Peyer's patch (tissue), 4 donors: ENCODE results near the gene SETD1A. TPM values are rescaled to one million over a fixed set of nuclear protein-coding genes. Genes with fewer than 3 reads are reported as not detected.

Experiments used
- DNase-seq, 3 donors: peaks; one replicate each; pipeline ENCODE4 v3.0.0-alpha.2; 2017 to 2019
- H3K27ac ChIP-seq, 4 donors: fragments of 200-600 bp; sonication (generic); one replicate each; pipeline ENCODE4 v1.5.1; 2016 to 2019
- H3K27me3 ChIP-seq, 2 donors: fragments of 200-600 bp; sonication (generic); one replicate each; pipeline ENCODE4 v1.5.1; 2019
- H3K36me3 ChIP-seq, 3 donors: fragments of 200-600 bp; sonication (generic); one replicate each; pipeline ENCODE4 v1.5.1; 2016 to 2019
- H3K4me1 ChIP-seq, 4 donors: fragments of 200-600 bp; sonication (generic); one replicate each; pipeline ENCODE4 v1.5.1; 2016 to 2019
- H3K4me3 ChIP-seq, 4 donors: fragments of 200-600 bp; sonication (generic); 1 replicate in 3 of 4; 2 replicates in 1 of 4; pipeline ENCODE4 v1.5.1; 2016 to 2019; ENCODE audit warnings: mild to moderate bottlenecking in 1 of 4
- H3K9me3 ChIP-seq, 4 donors: fragments of 200-600 bp; sonication (generic); one replicate each; pipeline ENCODE4 v1.5.1; 2016 to 2019; ENCODE audit warnings: mild to moderate bottlenecking in 1 of 4
- CTCF ChIP-seq, 6 experiments: fragments of 450-650 bp in 4 of 6; fragments of 200-600 bp in 2 of 6; sonication (generic) in 1 of 6; IDR thresholded peaks; one replicate each; pipeline ENCODE4 v1.5.1; 2017 to 2019; ENCODE audit warnings: antibody characterized with exemption in 6 of 6, mild to moderate bottlenecking in 3 of 6, moderate library complexity in 1 of 6
- POLR2A ChIP-seq, 2 donors: fragments of 450-650 bp; IDR thresholded peaks; one replicate each; pipeline ENCODE4 v1.5.1; 2017; ENCODE audit warnings: antibody characterized with exemption in 2 of 2, mild to moderate bottlenecking in 2 of 2, moderate library complexity in 2 of 2
- total RNA-seq, 4 donors: library from RNA; depleted of rRNA; stranded (reverse); fragments of >200 nt; gene quantifications; one replicate each; pipeline ENCODE4 v1.1.0, GENCODE V29; 2016

The SETD1A gene
- total RNA-seq, 4 donors from 2014 or later: 10.0 to 22.0 (median 16.5) TPM

- TF ChIP-seq POLR2A (IDR thresholded peaks at IDR 0.05): no peak
- no peak for TF ChIP-seq CTCF (IDR thresholded peaks at IDR 0.05)
- Histone ChIP-seq H3K27me3 (no peaks in the 10 kb centered on the region), H3K4me3 (no peak overlapping the region), H3K4me1 (no peaks in the 10 kb centered on the region), H3K9me3 (no peaks in the 10 kb centered on the region), H3K27ac (no peak overlapping the region), H3K36me3 (peaks cover 0 to 95% (median 0%) of the 10 kb centered on the region in 3 donors)
- DNase-seq: no peak
These were observed 15.3 kb downstream of the SETD1A start for GRCh38 chr16:30972872-30973271.

- Histone ChIP-seq H3K27ac (no peak overlapping the region), H3K27me3 (no peaks in the 10 kb centered on the region), H3K4me3 (no peak overlapping the region), H3K9me3 (no peaks in the 10 kb centered on the region), H3K36me3 (peaks cover 0 to 90% (median 0%) of the 10 kb centered on the region in 3 donors), H3K4me1 (no peaks in the 10 kb centered on the region)
- DNase-seq: no peak
- TF ChIP-seq POLR2A (IDR thresholded peaks at IDR 0.05) (no peak), CTCF (IDR thresholded peaks at IDR 0.05) (no peak)
These were observed 16.8 kb downstream of the SETD1A start for GRCh38 chr16:30974348-30974747.

- Histone ChIP-seq H3K4me3 (no peak overlapping the region), H3K9me3 (no peaks in the 10 kb centered on the region), H3K27me3 (no peaks in the 10 kb centered on the region), H3K4me1 (no peaks in the 10 kb centered on the region), H3K36me3 (peaks cover 0 to 90% (median 0%) of the 10 kb centered on the region in 3 donors), H3K27ac (no peak overlapping the region)
- TF ChIP-seq POLR2A (IDR thresholded peaks at IDR 0.05) (no peak), CTCF (IDR thresholded peaks at IDR 0.05) (no peak)
- DNase-seq: no peak
These were observed 18.9 kb downstream of the SETD1A start for GRCh38 chr16:30976486-30976885.

GRCh38 chr16:30977502-30977901 is 19.9 kb downstream of the SETD1A start:
- DNase-seq: no peak
- Histone ChIP-seq H3K4me3 (no peak overlapping the region), H3K9me3 (no peaks in the 10 kb centered on the region), H3K27ac (no peak overlapping the region), H3K36me3 (peaks cover 0 to 88% (median 0%) of the 10 kb centered on the region in 3 donors), H3K27me3 (no peaks in the 10 kb centered on the region), H3K4me1 (no peaks in the 10 kb centered on the region)
- TF ChIP-seq POLR2A (IDR thresholded peaks at IDR 0.05): no peak
- TF ChIP-seq CTCF (IDR thresholded peaks at IDR 0.05): no peak

GRCh38 chr16:30979170-30980022 is 21.8 kb downstream of the SETD1A start:
- no peak for DNase-seq
- Histone ChIP-seq H3K4me3 (no peak overlapping the region), H3K27ac (no peak overlapping the region), H3K27me3 (no peaks in the 10 kb centered on the region), H3K36me3 (peaks cover 0 to 76% (median 0%) of the 10 kb centered on the region in 3 donors), H3K9me3 (no peaks in the 10 kb centered on the region), H3K4me1 (no peaks in the 10 kb centered on the region)
- no peak for TF ChIP-seq CTCF (IDR thresholded peaks at IDR 0.05)
- no peak for TF ChIP-seq POLR2A (IDR thresholded peaks at IDR 0.05)
